CD4-positive, CD25-positive, alpha-beta regulatory T cell (primary cell): Measurements from ENCODE around the gene GREB1. TPM values are rescaled to one million over a fixed set of nuclear protein-coding genes. Genes with fewer than 3 reads are reported as not detected.

Experiments
- ATAC-seq, 2 donors: fragments of 150-1000 bp; cut with Tn5 transposase; one replicate each; pipeline ENCODE4 v1.10.0; 2021; ENCODE audit warnings: low read depth in 2 of 2, moderate number of reproducible peaks in 2 of 2, moderate library complexity in 1 of 2
- DNase-seq, 3 donors: peaks; one replicate each; pipeline versions ENCODE4 v3.0.0 to v3.0.0-alpha.2; 2012 to 2022; ENCODE audit warnings: mixed read lengths in 1 of 3
- H3K27ac ChIP-seq: one replicate; pipeline ENCODE4 v1.7.0; 2013; ENCODE audit warnings: mild to moderate bottlenecking, low read length; ENCODE audit not compliant: insufficient read depth, poor library complexity, severe bottlenecking
- H3K27me3 ChIP-seq: one replicate; pipeline ENCODE4 v1.7.0; 2013; ENCODE audit warnings: low read length; ENCODE audit not compliant: control insufficient read depth, insufficient read depth
- H3K36me3 ChIP-seq: one replicate; pipeline ENCODE4 v1.7.0; 2013; ENCODE audit warnings: mild to moderate bottlenecking, low read length, moderate library complexity; ENCODE audit not compliant: control insufficient read depth, insufficient read depth
- H3K4me1 ChIP-seq: 2 replicates; pipeline ENCODE4 v1.7.0; 2013; ENCODE audit warnings: mild to moderate bottlenecking, low read length; ENCODE audit not compliant: insufficient read depth, control insufficient read depth, poor library complexity, severe bottlenecking
- H3K4me3 ChIP-seq: one replicate; pipeline ENCODE4 v1.7.0; 2013; ENCODE audit warnings: low read depth, mild to moderate bottlenecking, low read length, moderate library complexity
- H3K9me3 ChIP-seq, 2 experiments: 1 replicate in 1 of 2; 2 replicates in 1 of 2; pipeline ENCODE4 v1.7.0; 2013; ENCODE audit warnings: low read length in 2 of 2, mild to moderate bottlenecking in 1 of 2, moderate library complexity in 1 of 2; ENCODE audit not compliant: control insufficient read depth in 2 of 2
- H3K27ac Mint-ChIP-seq, 3 donors: one replicate each; pipeline ENCODE4 v1.8.0; 2020 to 2022; ENCODE audit warnings: mild to moderate bottlenecking in 3 of 3, mixed read lengths in 3 of 3, moderate library complexity in 2 of 3
- H3K27me3 Mint-ChIP-seq: one replicate; pipeline ENCODE4 v1.8.0; 2022; ENCODE audit warnings: mild to moderate bottlenecking, mixed read lengths
- H3K36me3 Mint-ChIP-seq: one replicate; pipeline ENCODE4 v1.8.0; 2020; ENCODE audit warnings: mixed read lengths
- H3K4me1 Mint-ChIP-seq, 4 donors: one replicate each; pipeline ENCODE4 v1.8.0; 2020 to 2022; ENCODE audit warnings: mixed read lengths in 4 of 4, mild to moderate bottlenecking in 1 of 4
- H3K4me3 Mint-ChIP-seq, 4 donors: one replicate each; pipeline ENCODE4 v1.8.0; 2020 to 2022; ENCODE audit warnings: mild to moderate bottlenecking in 4 of 4, mixed read lengths in 4 of 4, moderate library complexity in 3 of 4
- H3K9me3 Mint-ChIP-seq, 7 donors: one replicate each; pipeline ENCODE4 v1.8.0; 2020 to 2022; ENCODE audit warnings: mixed read lengths in 7 of 7, mild to moderate bottlenecking in 3 of 7, moderate library complexity in 2 of 7
- polyA plus RNA-seq, 4 donors: library from polyadenylated mRNA; unstranded; fragments of 300-500 nt; fragmentation: Illumina TruSeq; gene quantifications; one replicate each; pipeline ENCODE4 v1.2.3, GENCODE V29; 2021
- total RNA-seq: library from RNA; stranded (reverse); gene quantifications from one replicate; pipeline ENCODE4 v1.2.3, GENCODE V29; 2022

GREB1 gene
- total and polyA plus RNA-seq, 5 donors from 2014 or later = 0.11 to 0.35 (median 0.15) TPM; not detected in 2

DNA sequence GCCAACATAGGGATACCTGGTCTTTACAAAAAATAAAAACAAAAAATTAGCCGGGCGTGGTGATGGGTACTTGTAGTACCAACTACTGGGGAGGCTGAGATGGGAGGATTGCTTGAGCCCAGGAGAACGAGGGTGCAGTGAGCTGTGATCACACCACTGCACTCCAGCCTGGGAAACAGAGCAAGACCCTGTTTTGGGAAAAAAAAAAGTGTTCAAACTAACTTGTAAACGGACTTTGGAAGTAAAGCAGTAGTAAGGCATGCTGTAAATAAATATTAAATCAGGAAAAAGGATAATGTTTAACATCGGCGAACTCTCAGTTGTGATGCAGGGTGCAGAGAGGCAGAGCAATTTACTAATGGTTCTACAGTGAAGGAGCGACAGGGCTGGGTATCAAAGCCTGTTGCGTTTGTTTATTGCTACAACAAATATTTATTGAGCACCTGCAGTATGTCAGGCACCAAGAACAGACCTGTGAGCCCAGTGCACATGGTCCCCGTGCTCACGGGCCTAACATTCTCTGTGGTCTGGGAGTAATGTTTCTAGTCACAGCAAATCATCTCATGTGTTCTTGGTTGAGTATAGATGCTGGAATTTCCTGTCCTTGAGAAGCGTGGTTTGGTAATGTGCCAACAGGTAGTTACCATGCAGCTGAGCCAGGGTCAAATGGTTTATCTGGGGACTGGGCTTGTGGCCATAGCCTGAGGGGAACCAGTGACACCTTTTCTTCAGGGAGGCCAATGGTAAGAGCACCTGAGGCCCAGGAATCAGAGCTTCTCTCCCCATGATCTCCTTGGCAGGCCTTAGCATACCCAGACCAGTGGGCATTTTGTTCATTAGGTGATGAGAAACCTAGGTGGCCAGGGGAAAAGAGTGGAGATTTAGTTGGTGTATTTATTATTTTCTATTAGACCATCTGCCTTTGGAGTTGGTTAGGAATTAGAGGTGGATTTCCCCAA is 27.9 kb upstream of the GREB1 start:
- no peak for ATAC-seq
- H3K27ac Mint-ChIP-seq = no peak overlapping the region
- Histone ChIP-seq H3K27ac (no peak overlapping the region), H3K36me3 (no peaks in the 10 kb centered on the region), H3K27me3 (peaks cover 3% of the 10 kb centered on the region), H3K9me3 (no peaks in the 10 kb centered on the region), H3K4me3 (no peak overlapping the region), H3K4me1 (no peaks in the 10 kb centered on the region)
- H3K9me3 Mint-ChIP-seq = peaks cover 0 to 6% (median 0%) of the 10 kb centered on the region in 7 donors
- DNase-seq = no peak
- H3K27me3 Mint-ChIP-seq = peaks cover under 1% of the 10 kb centered on the region
- H3K4me1 Mint-ChIP-seq = peaks cover 0 to 1% (median 0%) of the 10 kb centered on the region in 4 donors
- no peaks in the 10 kb centered on the region for H3K36me3 Mint-ChIP-seq
- no peak overlapping the region for H3K4me3 Mint-ChIP-seq

- Mint-ChIP-seq H3K27ac (no peak overlapping the region), H3K36me3 (no peaks in the 10 kb centered on the region), H3K27me3 (peaks cover 6% of the 10 kb centered on the region), H3K4me3 (no peak overlapping the region), H3K9me3 (peaks cover 0 to 6% (median 0%) of the 10 kb centered on the region in 7 donors), H3K4me1 (no peaks in the 10 kb centered on the region)
- no peaks in the 10 kb centered on the region for H3K9me3 ChIP-seq
- no peak overlapping the region for H3K27ac ChIP-seq
- no peaks in the 10 kb centered on the region for H3K4me1 ChIP-seq
- H3K4me3 ChIP-seq = no peak overlapping the region
- DNase-seq (no peak), ATAC-seq (no peak)
- peaks cover 3% of the 10 kb centered on the region for H3K27me3 ChIP-seq
- no peaks in the 10 kb centered on the region for H3K36me3 ChIP-seq
Observed at GRCh38 chr2:11506611-11506969, 27.3 kb upstream of the GREB1 start.

GRCh38 chr2:11507517-11507916 is 26.3 kb upstream of the GREB1 start:
- H3K27me3 Mint-ChIP-seq = peaks cover 6% of the 10 kb centered on the region
- no peaks in the 10 kb centered on the region for H3K9me3 ChIP-seq
- no peak overlapping the region for H3K27ac ChIP-seq
- H3K27me3 ChIP-seq = peaks cover 3% of the 10 kb centered on the region
- H3K9me3 Mint-ChIP-seq = peaks cover 0 to 6% (median 0%) of the 10 kb centered on the region in 7 donors
- no peak overlapping the region for H3K4me3 Mint-ChIP-seq
- no peak overlapping the region for H3K4me3 ChIP-seq
- DNase-seq (no peak), ATAC-seq (no peak)
- no peak overlapping the region for H3K27ac Mint-ChIP-seq
- no peaks in the 10 kb centered on the region for H3K4me1 Mint-ChIP-seq
- H3K36me3 Mint-ChIP-seq = no peaks in the 10 kb centered on the region
- H3K4me1 ChIP-seq = no peaks in the 10 kb centered on the region
- no peaks in the 10 kb centered on the region for H3K36me3 ChIP-seq

- H3K27me3 Mint-ChIP-seq = peaks cover 6% of the 10 kb centered on the region
- Histone ChIP-seq H3K9me3 (no peaks in the 10 kb centered on the region), H3K4me3 (no peak overlapping the region), H3K4me1 (no peaks in the 10 kb centered on the region), H3K27ac (no peak overlapping the region), H3K27me3 (peaks cover 3% of the 10 kb centered on the region), H3K36me3 (no peaks in the 10 kb centered on the region)
- no peaks in the 10 kb centered on the region for H3K36me3 Mint-ChIP-seq
- no peak overlapping the region for H3K4me3 Mint-ChIP-seq
- no peak for DNase-seq
- no peak for ATAC-seq
- H3K4me1 Mint-ChIP-seq = no peaks in the 10 kb centered on the region
- H3K9me3 Mint-ChIP-seq = peaks cover 0 to 4% (median 0%) of the 10 kb centered on the region in 7 donors
- H3K27ac Mint-ChIP-seq = no peak overlapping the region
Observed at GRCh38 chr2:11508279-11508678, 25.6 kb upstream of the GREB1 start.

DNA sequence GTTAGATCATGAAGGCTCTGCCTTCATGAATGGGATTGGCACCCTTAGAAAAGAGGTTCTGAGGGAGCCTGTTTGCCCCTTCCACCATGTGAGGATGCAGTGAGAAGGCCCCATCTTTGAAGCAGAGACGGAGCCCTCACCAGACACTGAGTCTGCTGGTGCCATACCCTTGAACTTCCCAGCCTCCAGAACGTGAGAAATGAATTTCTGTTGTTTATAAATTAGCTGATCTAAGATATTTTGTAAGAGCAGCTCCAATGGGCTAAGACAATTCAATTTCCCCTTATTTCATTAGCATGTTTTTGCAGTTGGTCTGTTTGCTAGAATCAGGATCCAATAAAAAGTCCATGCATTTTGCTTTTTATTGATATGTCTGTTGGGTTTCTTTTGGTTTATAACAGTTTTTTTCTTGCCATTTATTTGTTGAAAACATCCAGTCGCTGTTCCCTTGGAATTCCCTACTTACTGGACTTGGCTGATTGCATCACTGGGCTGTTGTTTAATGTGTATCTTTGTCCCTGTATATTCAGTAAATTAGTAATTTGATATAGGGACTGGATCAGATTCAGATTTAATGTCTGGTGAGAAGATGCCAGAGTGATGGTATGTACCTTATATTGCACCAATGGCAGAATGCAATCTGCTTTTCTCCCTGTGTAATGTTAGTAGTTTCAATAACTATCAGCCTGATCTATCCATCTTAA is 24.0 kb upstream of the GREB1 start:
- no peaks in the 10 kb centered on the region for H3K4me1 ChIP-seq
- Mint-ChIP-seq H3K9me3 (no peaks in the 10 kb centered on the region), H3K4me3 (no peak overlapping the region), H3K27me3 (peaks cover 6% of the 10 kb centered on the region), H3K36me3 (no peaks in the 10 kb centered on the region), H3K27ac (no peak overlapping the region), H3K4me1 (no peaks in the 10 kb centered on the region)
- H3K9me3 ChIP-seq = no peaks in the 10 kb centered on the region
- no peaks in the 10 kb centered on the region for H3K27me3 ChIP-seq
- no peak overlapping the region for H3K4me3 ChIP-seq
- no peak overlapping the region for H3K27ac ChIP-seq
- ATAC-seq (no peak), DNase-seq (no peak)
- H3K36me3 ChIP-seq = no peaks in the 10 kb centered on the region

DNA sequence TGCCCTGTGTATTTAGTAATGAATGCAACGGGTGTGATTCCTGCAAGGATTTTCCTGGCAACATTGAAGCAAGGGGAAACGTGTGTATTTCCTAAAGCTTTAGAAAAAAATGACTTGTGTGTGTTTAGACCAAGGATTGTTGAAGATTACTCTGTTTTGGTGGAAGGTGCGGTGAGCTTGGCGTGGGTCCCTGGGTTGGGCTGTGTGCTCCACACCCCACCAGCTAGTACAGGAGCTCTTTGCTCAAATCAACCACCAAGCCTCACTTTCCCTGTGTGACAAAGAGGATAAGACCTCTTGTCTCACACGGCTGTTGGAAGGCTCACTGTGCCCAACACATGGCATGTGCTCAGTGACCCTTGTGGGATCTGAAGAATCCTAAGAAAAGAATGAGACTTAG is 21.4 kb upstream of the GREB1 start:
- Histone ChIP-seq H3K36me3 (no peaks in the 10 kb centered on the region), H3K4me1 (no peaks in the 10 kb centered on the region), H3K9me3 (no peaks in the 10 kb centered on the region), H3K27me3 (no peaks in the 10 kb centered on the region), H3K4me3 (no peak overlapping the region), H3K27ac (no peak overlapping the region)
- Mint-ChIP-seq H3K4me3 (no peak overlapping the region), H3K9me3 (peaks cover 0 to under 1% (median 0%) of the 10 kb centered on the region in 7 donors), H3K27ac (no peak overlapping the region), H3K27me3 (peaks cover 6% of the 10 kb centered on the region), H3K36me3 (no peaks in the 10 kb centered on the region), H3K4me1 (no peaks in the 10 kb centered on the region)
- no peak for ATAC-seq
- no peak for DNase-seq

- Histone ChIP-seq H3K9me3 (no peaks in the 10 kb centered on the region), H3K4me3 (no peak overlapping the region), H3K36me3 (no peaks in the 10 kb centered on the region), H3K4me1 (no peaks in the 10 kb centered on the region), H3K27me3 (no peaks in the 10 kb centered on the region), H3K27ac (no peak overlapping the region)
- H3K4me3 Mint-ChIP-seq = no peak overlapping the region
- peaks cover 0 to 3% (median 0%) of the 10 kb centered on the region in 7 donors for H3K9me3 Mint-ChIP-seq
- no peak for ATAC-seq
- H3K27me3 Mint-ChIP-seq = peaks cover 6% of the 10 kb centered on the region
- no peaks in the 10 kb centered on the region for H3K36me3 Mint-ChIP-seq
- no peak overlapping the region for H3K27ac Mint-ChIP-seq
- no peak for DNase-seq
- no peaks in the 10 kb centered on the region for H3K4me1 Mint-ChIP-seq
Observed at GRCh38 chr2:11513319-11513718, 20.5 kb upstream of the GREB1 start.
